Urothelium cell line (cell line): ENCODE data around the gene LIMS1.

Experiments used
- DNase-seq: peaks from one replicate; pipeline ENCODE4 v3.0.0; 2011; ENCODE audit warnings: low spot score, mixed read lengths
- FAIRE-seq: peaks from 2 replicates; lab custom pipeline; 2011; peaks lifted over from hg19 to GRCh38; lab: Jason Lieb, UNC

LIMS1 gene

DNA sequence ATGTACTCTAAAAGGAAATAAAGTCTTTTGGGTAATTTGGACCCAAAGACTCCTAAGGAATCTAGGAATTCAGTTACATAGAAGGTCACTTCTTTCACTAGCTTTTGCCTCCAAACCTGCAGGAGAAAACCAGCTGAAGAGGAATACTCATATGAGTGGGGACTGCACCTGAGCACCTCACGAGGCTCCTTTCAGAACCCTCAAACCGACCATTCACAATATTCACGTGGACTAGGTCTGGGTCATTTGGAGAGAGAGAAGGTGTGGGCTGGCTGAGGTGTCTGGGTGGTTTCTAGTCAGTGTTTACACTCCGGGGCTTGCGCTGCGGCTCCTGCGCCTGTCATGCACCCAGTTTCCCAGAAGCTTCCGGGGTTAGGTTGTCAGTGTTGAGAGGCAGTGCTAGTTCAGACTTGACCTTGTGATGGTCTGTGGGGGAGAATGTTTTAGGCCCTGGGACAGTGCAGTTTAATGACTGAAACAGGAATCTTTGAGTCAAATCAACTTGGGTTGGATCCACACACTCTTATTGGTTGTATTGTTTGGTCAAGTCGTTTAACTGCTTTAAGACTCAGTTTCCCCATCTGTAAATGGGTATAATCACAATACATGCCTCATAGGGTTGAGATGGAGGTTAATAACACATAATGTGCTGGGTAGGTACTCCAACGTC, 78.4 kb downstream of the LIMS1 start:
- FAIRE-seq (no peak), DNase-seq (no peak)

DNA sequence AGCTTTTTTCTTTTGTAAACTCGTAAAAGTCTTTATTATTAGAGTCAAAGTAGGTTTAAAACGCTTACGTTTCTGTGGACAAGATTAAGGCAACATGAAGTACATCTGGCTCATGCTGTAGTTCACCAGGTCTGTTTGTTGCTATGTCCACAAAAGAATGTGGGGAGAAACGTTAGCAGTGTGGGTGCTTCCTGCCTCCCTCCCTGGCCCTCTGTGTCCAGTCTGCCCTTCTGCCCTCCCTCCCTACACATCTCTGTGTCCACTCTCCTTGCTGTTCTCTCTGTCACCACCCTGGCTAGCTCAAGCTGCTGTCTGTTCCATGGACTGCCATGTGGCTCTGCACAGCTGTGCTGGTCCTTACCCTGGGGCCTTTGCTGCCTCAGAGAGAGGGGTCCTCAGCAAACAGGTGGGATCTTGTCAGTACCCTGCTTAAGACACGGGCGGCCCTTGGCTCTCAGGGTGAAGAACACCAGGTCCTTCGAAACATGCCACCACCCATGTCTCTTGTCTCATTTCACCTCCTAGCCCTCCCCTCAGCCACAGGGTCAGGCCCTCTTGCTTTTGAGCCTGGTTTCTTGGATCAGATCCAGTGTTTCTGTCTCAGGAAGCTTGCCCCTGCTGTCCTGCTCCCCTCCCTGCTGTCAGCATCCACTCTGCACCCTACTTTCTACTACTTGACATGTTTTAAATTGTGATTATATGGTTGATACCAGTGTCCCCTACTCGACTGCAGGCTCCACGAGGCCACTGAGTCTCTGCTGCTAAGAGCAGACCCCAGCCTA, 79.2 kb downstream of the LIMS1 start:
- FAIRE-seq = no peak
- no peak for DNase-seq

DNA sequence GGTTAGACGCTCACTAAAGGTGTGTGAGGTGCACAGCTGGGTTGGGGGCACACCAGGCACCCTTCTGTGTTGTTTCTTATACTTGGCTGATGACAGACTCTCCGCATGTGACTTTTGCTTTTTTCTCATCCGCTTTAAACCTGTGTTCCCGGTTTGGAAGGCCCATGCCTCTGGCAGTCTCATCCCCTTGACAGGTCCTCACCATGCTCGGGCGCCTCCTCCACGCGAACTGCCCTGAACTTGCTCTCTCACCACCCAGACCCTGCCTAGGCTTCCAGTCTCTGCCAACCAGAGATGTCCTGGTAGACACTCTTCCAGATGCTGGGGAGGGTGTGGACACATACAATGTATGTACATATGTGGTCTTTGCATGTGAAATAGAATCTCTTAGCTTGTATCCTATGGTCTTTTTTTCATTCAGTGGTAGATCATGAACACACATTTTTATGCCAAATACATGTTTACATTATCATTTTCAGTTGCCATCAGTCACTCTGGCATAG, 79.8 kb downstream of the LIMS1 start:
- no peak for FAIRE-seq
- DNase-seq = no peak

DNA sequence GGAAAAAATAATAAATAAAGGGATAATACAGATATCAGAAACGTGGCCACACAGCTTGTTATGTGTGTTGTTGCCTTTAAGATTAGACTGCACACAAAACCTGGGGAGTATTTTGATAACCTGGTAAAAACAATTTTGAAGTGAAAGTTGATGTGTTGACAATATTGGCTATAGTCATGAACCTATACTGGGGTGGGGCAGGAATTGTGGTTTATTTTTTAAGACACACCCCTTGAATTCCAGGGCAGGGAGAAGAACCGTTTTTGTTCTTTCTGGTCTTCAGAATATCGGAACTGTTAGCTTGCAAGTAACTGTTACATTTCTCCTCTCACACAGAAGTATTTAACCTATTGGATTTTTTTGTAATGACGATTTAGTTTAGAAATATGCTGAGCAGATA, 80.4 kb downstream of the LIMS1 start:
- DNase-seq (no peak), FAIRE-seq (no peak)

DNA sequence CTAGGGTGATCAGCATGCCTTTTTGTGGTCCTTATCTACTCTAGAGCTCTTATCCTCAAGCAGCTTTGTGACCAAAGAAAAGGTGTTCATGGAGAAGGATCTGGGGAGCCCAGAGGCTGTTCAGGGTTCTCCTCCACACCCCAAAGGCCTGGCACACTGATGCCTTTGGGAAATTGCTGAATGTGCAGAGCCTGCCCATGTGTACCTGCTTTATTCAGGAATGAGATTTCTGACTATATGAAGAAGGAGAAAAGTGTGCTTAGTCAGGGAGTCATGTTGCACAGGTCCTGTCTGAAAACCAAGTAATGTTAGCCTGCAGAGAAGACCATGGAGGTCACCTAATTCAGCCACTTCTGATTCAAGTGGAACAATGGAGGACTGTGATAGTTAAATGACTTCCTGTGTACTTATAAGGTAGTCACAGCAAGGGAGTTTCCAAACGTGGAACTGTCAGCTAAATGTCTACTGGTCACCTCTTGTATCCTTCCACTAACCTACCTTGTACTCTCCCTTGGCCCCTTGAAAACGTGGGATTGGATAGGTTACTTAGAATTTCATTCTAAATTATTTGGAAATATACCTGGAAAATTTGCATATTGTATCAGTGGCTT, 81.3 kb downstream of the LIMS1 start:
- DNase-seq (no peak), FAIRE-seq (no peak)

DNA sequence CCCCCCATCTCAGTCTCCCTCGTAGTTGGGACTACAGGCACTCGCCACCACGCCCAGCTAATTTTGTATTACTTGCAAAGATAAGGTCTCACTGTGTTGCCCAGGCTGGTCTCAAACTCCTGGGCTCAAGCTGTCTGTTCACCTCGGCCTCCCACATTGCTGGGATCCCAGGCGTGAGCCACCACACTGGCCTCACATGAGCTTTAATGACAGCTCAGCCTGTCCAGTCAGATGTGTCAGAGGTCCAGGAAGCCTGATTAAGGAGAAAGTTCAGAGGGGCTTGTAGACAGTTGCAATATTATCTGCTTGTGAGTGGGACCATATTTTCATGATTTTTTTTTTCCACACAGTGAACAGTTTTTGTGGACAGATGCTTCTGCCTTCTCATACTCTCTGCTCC, 82.0 kb downstream of the LIMS1 start:
- FAIRE-seq (no peak), DNase-seq (no peak)

DNA sequence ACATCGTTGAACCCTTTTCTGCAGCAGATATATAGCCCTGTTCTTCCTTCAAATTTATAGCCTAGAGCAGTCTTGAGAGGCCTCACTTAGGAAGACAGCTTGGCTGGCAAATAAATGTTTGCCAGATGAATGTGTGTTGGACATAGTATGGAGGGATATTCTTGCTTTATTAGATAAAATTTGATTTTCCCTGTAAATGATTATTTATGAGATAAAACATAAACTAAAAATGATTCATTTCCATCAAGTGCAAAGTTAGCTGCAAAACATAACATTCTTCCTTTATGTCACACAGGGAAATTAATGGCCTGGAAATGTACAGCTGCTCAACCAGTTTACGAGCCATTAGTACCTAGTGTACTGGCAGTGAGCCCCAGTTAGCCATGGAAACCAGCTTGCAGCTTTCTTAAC, 82.5 kb downstream of the LIMS1 start:
- FAIRE-seq (no peak), DNase-seq (no peak)

DNA sequence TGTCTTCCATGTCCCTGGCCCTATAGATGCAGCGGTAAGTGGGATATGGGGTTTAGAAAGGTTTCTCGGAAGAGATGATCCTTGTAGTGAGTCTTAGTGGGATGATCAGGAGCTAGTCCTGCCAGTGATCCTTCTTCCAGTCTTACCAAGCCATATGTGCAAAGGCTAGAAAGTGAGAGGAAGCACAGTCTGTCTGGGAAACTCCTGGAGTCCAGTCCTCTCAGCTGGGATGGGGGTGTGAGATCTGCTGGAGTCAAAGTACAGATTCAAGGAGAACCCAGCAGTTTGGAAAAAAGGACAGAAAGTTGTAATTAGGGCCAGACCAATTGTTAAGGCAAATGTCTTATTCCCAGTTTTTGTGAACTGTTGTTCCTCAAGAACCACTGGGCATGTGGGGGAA, 83.3 kb downstream of the LIMS1 start:
- DNase-seq = no peak
- FAIRE-seq = no peak

DNA sequence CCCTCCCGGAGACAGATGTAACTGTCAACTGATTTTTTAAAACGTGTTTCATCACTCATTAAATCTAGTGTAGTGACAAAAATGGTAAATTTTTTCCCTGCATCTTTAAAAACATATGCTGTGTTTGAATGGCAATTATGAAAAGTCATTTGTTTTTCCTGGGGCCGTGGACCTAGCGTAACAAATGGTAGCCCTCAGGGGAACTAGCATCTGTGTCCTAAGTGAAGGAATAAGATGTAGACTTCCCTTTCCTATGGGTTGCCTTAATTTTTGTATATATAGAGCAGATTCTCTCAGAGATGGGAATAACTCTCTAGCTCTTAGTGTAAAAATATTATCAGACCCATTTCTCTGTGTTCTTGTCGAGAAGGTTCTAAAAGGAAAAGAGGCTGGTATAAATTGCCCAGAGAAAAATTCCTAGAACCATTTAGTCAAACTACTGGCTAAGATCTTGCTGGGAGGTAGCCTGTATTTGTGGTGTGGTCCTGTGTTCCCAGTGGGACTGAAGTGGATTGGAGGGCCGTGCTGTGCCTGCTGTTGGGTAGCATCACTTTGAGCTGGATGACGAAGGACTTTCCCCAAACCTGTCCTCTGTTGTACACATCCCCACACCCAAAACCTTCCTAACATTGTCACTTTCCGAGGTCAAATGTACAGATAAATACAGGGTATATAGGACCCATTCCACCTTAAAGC, 85.8 kb downstream of the LIMS1 start:
- FAIRE-seq (no peak), DNase-seq (no peak)

DNA sequence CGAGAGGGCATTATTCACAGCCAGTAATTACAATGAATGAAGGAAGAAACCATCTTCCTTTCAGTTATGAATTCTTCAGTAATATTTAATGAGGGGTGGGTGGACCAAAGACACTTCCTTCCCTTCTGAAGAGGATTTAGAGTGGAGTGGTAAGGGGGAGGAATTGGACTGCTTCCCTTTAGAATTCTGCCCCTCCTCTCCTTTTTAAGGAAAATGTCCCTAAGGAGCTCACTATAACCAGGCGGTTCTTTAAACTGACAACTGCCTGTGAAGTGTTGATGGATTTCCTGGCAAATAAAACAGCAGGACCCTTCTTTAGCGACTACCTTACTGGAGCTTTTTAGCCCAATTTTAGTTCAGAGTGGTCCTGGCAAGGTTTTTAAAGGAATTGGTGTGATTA, 86.4 kb downstream of the LIMS1 start:
- DNase-seq (no peak), FAIRE-seq (no peak)

DNA sequence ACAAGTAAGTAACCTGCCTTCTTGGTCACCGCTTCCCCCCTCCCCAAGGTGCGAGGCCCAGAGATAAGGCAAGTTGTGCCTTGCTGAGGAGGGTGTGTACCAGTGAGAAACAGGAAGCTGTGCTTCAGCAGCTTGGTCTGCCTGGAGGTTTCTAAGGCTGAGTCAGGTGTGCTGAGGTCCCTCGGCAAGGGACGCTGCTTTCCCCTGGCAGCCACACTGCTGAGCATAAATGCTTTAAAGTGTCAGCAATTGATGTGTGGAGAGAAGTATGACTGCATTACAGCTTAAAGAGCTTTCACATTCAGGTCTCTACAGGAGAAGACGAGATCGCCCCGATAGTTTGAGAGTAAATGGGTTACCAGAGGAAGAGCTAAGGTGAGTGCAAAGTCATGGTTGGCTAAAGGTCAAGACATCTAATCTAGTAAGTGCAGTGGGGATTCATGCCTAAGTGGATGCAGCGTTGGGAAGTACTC, 86.9 kb downstream of the LIMS1 start:
- DNase-seq = peak; percentile 65
- peak; percentile 76 for FAIRE-seq

DNA sequence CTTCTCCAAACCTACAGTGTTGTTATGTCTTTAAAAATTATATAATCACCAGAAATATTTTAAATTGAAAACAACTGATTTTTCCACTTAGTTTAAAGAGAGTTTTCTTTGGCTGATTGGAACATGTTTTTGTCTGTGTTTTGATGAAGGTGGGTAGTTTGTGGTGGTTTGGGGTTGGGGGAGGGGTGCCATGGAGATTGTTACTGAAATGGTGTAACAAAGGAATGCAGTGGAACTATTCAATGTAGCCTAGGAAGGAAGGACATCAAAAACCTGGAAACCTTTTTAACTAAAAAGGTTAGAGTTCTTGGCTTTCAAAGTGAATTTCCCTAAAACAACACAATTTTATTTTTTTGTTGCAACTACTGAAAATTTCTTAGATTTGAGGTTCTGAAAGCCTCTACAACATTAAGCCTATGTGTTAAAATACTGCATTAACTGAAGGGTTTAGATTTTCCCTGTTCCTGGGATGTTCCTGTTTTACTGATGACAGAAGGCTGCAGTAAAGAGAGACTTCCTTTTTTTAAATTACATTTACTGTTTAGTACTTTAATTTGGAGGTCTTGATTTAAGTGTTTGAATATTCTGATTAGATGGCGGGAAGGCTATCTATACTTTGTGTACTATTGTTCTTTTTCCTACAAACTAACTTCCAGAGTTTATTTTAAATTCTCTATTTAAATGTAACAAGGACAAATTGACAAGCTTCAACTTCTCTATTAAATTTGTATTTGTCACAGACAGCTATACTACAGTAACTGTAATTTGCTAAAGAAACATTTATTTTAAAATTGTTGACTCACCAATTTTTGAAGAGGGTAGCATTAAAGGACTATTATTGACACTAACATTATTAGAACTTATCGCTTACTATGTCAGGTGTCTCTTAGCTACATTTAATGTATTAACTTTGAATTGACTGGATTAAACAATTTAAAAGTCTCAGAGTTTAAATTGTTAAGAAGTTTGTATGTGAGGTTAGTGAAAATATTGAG, 87.7 kb downstream of the LIMS1 start:
- DNase-seq (no peak), FAIRE-seq (no peak)

DNA sequence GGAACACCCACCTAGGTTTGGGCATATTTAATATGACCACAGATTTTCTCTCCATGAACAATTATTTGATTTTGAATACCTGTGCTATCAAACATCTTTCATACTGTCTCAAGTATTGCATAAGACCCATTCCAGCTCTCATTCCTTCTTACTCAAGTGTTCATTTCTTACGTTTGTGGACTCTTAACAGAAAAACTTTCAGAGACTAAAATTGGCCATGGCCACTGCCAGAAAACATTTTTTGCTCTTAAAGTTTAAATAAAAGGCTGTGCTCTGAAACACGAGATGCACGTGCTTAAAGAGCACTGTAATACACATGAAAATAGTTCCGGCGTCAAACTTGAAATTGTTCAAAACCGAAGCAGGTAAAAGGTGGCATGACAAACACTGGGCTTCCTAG, 89.3 kb downstream of the LIMS1 start:
- no peak for DNase-seq
- FAIRE-seq = no peak

DNA sequence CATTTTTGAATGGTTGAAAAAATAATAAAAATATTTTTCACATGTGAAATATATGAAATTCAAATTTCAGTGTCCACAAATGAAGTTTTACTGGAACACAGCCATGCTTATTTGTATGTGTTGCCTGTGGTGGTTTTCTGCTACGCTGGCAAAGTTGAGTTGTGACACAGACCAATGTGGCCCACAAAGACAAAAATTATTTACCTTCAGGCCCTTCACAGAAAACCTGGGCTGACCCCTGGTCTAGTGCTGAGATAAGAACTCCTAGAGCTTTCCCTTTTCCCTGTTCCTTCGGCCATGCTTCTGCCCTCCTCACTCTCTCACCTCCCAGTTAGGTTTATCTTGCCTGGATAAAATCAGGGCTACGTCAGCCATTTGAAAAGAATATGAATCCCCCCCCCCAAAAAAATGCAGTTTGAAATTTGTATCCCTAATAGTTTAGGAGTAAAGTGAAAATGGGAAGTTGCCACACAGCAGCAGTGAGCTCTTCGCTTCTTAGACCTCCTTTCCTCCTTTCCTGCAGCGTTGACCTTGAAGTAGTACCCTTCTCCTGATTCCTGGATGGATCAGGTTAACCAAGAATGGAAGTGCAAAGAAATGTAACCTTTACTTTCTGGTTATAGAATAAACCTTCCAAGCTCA, 91.0 kb downstream of the LIMS1 start:
- DNase-seq (no peak), FAIRE-seq (no peak)

DNA sequence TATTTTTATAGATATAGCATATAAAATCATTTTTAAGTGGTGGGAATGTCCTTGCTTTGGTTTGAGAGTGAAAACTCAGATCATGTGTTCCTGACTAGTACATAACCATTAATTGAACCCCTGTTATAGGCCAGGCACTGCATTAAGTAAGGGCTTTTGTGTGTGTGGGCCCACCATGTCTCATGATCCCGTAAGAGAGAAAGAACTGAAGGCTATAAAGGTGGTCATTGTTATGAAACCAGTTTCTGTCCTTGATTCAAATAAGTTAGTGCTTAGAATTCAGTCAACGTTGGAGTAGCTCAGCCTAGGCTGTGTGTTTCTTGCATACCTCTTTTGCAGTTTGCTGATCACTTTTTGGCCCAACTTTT, 91.5 kb downstream of the LIMS1 start:
- FAIRE-seq (no peak), DNase-seq (no peak)

DNA sequence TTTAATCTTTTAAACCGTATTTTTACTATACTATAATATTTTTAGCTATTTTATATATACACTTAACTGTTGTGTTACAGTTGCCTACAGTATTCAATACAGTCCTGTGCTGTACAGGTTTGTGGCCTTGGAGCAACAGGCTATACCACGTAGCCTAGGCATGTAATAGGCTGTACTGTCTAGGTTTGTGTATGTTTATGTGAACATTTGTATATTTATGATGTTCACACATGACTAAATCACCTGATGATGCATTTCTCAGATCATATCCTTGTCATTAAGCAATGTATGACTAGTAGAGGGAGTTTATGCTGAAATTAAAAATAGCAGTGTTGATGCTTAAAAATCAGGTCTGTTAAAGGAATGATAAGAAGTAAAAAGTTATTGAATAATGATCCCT, 92.7 kb downstream of the LIMS1 start:
- no peak for DNase-seq
- FAIRE-seq = peak; percentile 52

DNA sequence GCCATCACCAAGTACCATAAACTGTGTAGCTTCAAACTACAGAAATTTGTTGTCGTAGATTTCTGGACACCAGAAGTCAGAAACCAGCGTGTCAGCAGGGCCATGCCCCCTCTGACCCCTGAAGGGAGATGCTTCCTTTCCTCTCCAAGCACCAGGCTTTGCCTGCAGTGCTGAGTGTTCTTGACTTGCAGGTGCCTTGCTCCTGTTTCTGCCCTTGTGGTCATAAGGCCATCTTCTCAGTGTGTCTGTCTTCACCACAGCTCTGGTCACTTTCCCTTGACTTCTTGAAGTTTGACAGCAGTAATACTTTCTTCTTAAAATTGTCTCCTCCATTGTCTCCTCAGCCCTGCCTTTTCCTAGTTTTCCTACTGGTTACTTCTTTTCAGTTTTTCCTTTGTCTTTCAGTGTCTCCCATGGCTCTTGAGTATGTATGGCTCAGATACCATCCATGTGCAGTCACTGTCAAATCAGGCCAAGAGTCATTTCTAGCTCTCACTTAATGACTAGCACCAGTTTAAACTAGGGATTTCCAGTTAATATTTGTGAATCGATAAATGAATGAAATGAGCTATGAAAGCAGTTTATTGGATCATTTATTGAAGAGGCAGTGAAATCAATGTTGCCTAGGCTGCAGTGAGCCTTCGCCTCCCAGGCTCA, 93.8 kb downstream of the LIMS1 start:
- FAIRE-seq = no peak
- DNase-seq = no peak

DNA sequence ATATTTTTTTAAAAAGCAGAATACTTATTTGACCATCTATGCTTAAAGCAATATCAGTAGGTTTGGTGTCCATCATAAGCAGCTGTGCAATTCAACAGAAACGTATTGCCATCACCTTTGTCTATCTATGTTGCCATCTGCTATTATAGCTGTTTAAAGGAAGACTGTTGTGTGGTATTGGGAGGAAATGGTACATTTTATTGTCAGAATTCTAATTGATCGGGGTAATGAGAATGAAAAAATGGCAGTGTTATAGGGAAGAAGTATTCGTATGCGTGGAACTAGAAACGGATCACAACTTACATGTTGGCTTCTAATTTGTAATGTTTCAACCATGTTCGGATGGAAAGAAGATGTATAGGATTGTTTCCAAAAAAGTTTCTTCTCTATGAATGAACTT, 94.7 kb downstream of the LIMS1 start:
- DNase-seq = no peak
- no peak for FAIRE-seq

DNA sequence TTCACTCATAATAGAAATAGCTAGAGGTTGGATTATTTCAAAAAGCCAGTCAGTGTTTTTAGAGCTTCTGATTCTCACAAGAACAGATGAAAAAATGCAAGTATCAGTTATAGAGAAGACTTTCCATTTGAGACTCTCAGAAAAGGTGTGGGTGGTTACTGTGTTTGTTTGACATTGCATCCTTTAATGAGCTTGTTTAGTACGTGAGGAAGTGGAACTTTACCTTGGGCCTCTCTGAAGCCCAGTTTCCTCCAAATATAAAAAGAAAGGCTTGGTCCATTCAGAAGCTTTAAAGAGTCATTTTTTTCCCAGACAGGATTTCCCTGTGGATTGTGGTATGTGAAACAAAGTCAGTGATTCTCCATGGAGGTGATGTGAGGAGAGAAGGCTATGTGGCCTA, 95.1 kb downstream of the LIMS1 start:
- no peak for DNase-seq
- no peak for FAIRE-seq
